ENCODE data around the gene ZFP64.
"Not testable (repeated sequence)": the region's sequence is repeated elsewhere in the genome, so short reads cannot be mapped to it uniquely, and the experiment has no call there.

The ZFP64 gene

DNA sequence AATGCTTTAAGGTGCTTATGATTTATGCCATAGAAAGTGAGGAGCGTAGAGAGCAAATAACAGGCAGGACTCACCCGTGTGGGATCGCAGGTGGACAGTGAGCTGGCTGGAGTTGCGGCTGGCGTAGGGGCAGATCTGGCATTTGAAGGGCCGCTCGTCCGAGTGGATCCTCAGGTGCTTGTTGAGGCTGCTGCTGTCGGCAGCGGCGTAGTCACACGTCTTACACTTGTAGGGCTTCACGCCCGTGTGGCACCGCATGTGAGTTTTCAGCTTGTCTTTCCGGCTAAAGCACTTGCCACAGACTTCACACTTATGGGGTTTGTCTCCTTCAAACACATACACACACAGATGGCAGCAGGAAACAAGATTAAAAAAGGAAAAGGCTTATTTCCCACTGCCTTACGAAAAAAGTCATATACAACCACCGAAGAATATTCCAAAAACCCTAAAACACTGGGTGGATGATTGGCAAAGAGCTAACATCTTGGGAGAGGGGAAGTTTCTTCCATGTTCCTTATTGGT, 31.5 kb downstream of the ZFP64 start:
- no peak for DNase-seq (ENCODE audit: low spot score)

GRCh38 chr20:52154575-52154974, 37.0 kb downstream of the ZFP64 start:
- DNase-seq (ENCODE audit: low spot score): no peak

- no peak for DNase-seq (ENCODE audit: low spot score)
Observed at GRCh38 chr20:52153896-52154295, 37.7 kb downstream of the ZFP64 start.

- no peak for DNase-seq (ENCODE audit: low spot score)
Observed at GRCh38 chr20:52152921-52153320, 38.7 kb downstream of the ZFP64 start.

- DNase-seq (ENCODE audit: low spot score): no peak
Observed at GRCh38 chr20:52152416-52152815, 39.2 kb downstream of the ZFP64 start.

- DNase-seq (ENCODE audit: low spot score): no peak
Observed at GRCh38 chr20:52150440-52151258, 40.9 kb downstream of the ZFP64 start.

DNA sequence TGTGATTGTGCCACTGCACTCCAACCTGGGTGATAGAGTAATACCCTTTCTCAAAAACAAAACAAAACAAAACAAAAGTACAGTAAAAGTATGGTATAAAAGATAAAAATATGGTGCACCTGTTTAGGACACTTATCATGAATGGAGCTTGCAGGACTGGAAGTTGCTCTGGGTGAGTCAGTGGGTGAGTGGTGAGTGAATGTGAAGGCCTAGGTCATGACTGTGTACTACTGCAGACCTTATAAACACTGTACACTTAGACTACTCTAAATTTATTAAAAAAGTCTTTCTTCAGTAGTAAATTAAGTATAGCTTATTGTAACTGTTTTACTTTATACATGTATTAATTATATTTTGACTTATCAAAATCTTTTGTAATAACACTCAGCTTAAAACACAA, 46.0 kb downstream of the ZFP64 start:
- no peak for DNase-seq (ENCODE audit: low spot score)

GRCh38 chr20:52143277-52143676, 48.3 kb downstream of the ZFP64 start:
- DNase-seq (ENCODE audit: low spot score): no peak

DNA sequence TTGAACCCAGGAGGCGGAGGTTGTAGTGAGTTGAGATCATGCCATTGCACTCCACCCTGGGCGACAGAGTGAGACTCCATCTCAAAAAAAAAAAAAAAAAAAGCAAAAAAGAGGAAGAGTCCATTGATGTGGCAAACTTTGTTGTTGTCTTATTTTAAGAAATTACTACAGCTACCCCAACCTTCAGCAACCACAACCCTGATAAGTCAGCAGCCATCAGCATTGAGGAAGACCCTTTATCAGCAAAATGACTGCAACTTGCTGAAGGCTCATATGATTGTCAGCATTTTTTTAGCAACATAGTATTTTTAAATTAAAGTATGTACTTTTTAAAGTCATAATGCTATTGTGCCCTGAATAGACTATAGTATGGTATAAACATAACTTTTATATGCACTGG, 48.8 kb downstream of the ZFP64 start:
- no peak for DNase-seq (ENCODE audit: low spot score)

- no peak for DNase-seq (ENCODE audit: low spot score)
Observed at GRCh38 chr20:52139986-52140385, 51.6 kb downstream of the ZFP64 start.

- no peak for DNase-seq (ENCODE audit: low spot score)
Observed at GRCh38 chr20:52137850-52138249, 53.7 kb downstream of the ZFP64 start.

GRCh38 chr20:52133714-52134113, 57.9 kb downstream of the ZFP64 start:
- not testable (repeated sequence) for DNase-seq (ENCODE audit: low spot score)

- DNase-seq (ENCODE audit: low spot score): no peak
Observed at GRCh38 chr20:52132337-52132736, 59.2 kb downstream of the ZFP64 start.

GRCh38 chr20:52131048-52131643, 60.4 kb downstream of the ZFP64 start:
- DNase-seq (ENCODE audit: low spot score): no peak

DNA sequence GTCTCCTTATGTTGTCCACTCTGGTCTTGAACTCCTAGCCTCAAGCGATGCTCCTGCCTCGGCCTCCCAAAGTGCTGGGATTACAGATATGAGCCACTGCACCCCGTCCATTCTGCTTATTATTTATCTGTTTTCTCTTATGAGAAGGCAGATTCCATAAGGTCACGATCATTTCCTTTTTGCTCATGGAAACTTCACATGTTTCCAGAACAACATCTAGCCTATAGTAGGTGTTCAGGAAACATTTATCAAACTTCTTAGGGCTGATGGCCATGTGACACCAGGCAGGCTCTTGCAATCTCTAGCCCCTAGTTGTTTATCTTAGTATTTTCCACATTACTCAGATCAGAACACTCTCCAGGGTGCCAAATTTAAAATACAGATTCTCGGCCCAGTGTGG, 61.2 kb downstream of the ZFP64 start:
- DNase-seq (ENCODE audit: low spot score): no peak

DNA sequence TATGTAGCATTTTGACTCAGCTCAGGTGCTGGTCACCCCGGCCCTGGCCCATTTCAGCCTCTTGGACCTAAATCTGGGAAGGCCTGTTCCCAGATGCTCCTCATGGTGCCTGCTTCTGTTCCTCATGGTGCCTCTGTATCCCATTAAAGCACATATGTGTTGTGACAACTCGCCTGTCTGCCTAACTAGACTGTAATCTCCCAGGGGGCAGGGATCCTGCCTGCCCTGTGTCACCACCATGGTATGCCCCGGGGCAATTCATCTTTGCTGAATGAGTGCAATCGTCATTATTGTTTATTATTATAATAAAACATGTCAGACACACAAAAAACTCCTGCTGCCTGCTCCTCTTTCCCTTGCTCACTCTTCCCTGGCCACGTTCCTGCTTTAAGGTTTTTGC, 62.0 kb downstream of the ZFP64 start:
- DNase-seq (ENCODE audit: low spot score): no peak

GRCh38 chr20:52127309-52127708, 64.3 kb downstream of the ZFP64 start:
- DNase-seq (ENCODE audit: low spot score): no peak

DNA sequence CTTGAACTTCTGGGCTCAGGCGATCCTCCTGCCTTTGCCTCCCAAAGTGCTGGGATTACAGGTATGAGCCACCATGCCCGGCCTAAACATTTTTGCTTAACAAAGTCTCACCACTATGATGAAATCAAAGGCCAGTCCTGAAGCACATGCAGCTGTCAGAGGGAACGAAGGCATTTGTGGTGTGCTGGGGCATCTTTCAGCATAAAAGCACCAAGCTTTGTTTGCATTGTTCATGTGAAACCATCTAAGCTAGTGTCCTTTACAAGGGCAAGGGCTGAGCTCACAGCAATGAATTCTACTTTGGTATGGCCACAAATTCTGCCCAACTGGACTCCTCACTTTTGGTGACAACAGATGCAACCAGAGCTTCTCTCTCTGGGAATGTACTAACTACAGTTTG, 66.8 kb downstream of the ZFP64 start:
- DNase-seq (ENCODE audit: low spot score): no peak

DNA sequence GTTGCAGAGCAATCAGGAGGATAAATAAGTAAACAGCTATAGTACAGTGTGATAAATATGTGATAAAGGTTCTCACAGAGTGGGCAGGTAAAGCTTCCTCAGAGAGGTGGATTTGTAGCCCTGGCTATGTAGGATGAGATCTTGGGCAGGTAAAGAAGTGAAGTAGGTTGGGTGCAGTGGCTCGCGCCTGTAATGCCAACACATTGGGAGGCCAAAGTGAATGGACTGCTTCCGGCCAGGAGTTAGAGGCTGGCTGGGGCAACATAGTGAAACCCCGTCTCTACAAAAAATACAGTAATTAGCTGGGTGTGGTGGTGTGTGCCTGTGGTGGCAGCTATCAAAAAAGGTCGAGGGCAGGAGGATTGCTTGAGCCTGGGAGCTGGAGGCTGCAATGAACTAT, 72.9 kb downstream of the ZFP64 start:
- DNase-seq (ENCODE audit: low spot score): no peak

GRCh38 chr20:52118016-52118623, 73.5 kb downstream of the ZFP64 start:
- DNase-seq (ENCODE audit: low spot score): no peak

GRCh38 chr20:52110456-52110855, 81.1 kb downstream of the ZFP64 start:
- no peak for DNase-seq (ENCODE audit: low spot score)

DNA sequence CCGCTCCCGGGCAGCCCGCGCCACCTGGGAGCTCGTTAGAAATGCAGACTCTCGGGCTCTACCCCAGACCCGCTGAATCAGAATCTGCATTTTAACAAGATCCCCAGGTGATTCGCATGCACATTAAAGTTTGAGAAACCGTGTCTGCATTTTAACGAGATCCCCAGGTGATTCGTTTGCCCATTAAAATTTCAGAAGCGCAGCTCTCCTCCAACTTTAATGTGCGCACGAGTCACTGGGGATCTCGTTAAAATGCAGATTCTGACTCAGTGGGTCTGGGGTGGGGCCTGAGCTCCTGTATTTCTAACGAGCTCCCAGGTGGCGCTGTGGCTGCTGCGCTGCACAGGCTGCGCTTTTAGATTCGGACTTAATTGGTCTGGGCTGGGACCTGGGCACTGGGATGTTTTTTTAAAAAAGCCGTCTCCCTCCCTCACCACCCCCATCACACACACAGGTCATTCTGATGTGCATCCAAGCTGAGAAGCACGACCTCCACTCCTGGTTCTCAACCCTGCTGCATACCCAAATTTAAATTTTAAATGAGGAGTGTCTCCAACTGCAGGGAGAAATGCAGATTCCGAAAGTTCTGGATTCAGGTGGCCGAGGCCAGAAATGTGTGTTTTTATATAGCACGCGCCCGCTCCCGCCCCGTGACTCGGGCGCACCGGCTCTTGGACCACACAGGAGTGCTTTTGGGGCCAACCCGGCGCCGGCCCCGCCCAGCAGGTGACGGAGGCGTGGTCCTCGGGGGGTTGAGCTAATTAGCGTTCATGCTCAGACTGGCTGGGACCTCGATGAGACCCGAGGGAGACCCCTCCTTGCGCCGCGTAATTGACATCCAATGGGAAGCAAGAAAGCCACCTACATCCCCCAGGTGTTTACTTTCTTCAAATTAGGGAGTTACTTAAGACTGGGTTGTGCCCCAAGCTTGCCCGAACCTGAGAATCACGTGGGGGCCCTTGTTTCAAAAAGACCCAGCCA, 85.8 kb downstream of the ZFP64 start:
- peak; percentile 70 for DNase-seq (ENCODE audit: low spot score)
